GM12878 (cell line): Measurements from ENCODE around the gene SUPT3H. TPM values are rescaled to one million over a fixed set of nuclear protein-coding genes. Genes with fewer than 3 reads are reported as not detected.

ENCODE experiments used
- ATAC-seq: fragments of 200-7000 bp; cut with Tn5 transposase; 3 replicates; pipeline ENCODE4 v1.9.1; 2020; ENCODE audit warnings: mild to moderate bottlenecking, moderate library complexity
- BruUV-seq: library from RNA; stranded (reverse); fragments of 400-500 nt; replicated peaks from 2 replicates; lab custom pipeline; 2021; lab: Mats Ljungman, UMichigan
- CTCF ChIA-PET: fragments of 300-600 bp; sonication (Branson Sonifier 250); formaldehyde crosslinking; extraction: SDS; loops from one replicate; lab custom pipeline; 2021; ENCODE audit warnings: inconsistent platforms; lab: Yijun Ruan, JAX
- POLR2A ChIA-PET: fragments of 350-600 bp; formaldehyde crosslinking; extraction: SDS; loops from one replicate; lab custom pipeline; 2021; ENCODE audit warnings: inconsistent platforms; lab: Charles Lee
- RAD21 ChIA-PET: fragments of 300-600 bp; sonication (Branson Sonifier 250); formaldehyde crosslinking; loops from one replicate; lab custom pipeline; 2023; ENCODE audit warnings: antibody characterized with exemption; ENCODE audit not compliant: unreplicated experiment; lab: Charles Lee
- SMC1A ChIA-PET: fragments of 300-600 bp; sonication (Branson Sonifier 250); formaldehyde crosslinking; loops from one replicate; lab custom pipeline; 2023; ENCODE audit not compliant: unreplicated experiment, uncharacterized antibody; lab: Charles Lee
- DNase-seq: peaks from one replicate; pipeline ENCODE4 v3.0.0-alpha.2; 2011; ENCODE audit warnings: low read depth, low spot score
- FAIRE-seq: peaks from 3 replicates; lab custom pipeline; 2011; peaks lifted over from hg19 to GRCh38; lab: Jason Lieb, UNC
- H2AFZ ChIP-seq: 2 replicates; pipeline ENCODE4 v1.6.0; 2011; ENCODE audit warnings: low read depth, low read length, control low read depth; ENCODE audit not compliant: control insufficient read depth
- H3K27ac ChIP-seq: 2 replicates; pipeline ENCODE4 v1.5.1; 2011; ENCODE audit warnings: control low read depth; ENCODE audit not compliant: control insufficient read depth, insufficient read depth
- H3K27me3 ChIP-seq, 2 experiments: replicated peaks in 1 of 2; 2 replicates each; pipeline versions ENCODE4 v1.6.0 to v1.6.1; 2011; ENCODE audit warnings: low read length in 1 of 2; ENCODE audit not compliant: control insufficient read depth in 2 of 2, insufficient read depth in 2 of 2
- H3K36me3 ChIP-seq, 2 experiments: 2 replicates each; pipeline ENCODE4 v1.5.1; 2011; ENCODE audit warnings: low read length in 1 of 2; ENCODE audit not compliant: control insufficient read depth in 2 of 2, insufficient read depth in 2 of 2
- H3K4me1 ChIP-seq: 2 replicates; pipeline ENCODE4 v1.6.1; 2011; ENCODE audit warnings: mild to moderate bottlenecking, low read length, moderate library complexity, mixed read lengths; ENCODE audit not compliant: control insufficient read depth, insufficient read depth
- H3K4me2 ChIP-seq: 2 replicates; pipeline ENCODE4 v1.6.0; 2011; ENCODE audit warnings: control low read depth; ENCODE audit not compliant: control insufficient read depth, insufficient read depth
- H3K4me3 ChIP-seq: fragments of 200-600 bp; sonication (generic); 2 replicates; pipeline ENCODE4 v1.5.1; 2016
- H3K79me2 ChIP-seq: 2 replicates; pipeline ENCODE4 v1.6.0; 2011; ENCODE audit warnings: low read length; ENCODE audit not compliant: control insufficient read depth, insufficient read depth
- H3K9ac ChIP-seq: 2 replicates; pipeline ENCODE4 v1.8.0; 2011; ENCODE audit warnings: low read length, control low read depth, mixed read lengths; ENCODE audit not compliant: control insufficient read depth, insufficient read depth
- H3K9me3 ChIP-seq: replicated peaks from 3 replicates; pipeline ENCODE4 v1.5.1; 2011; ENCODE audit warnings: mild to moderate bottlenecking, low read length; ENCODE audit not compliant: control insufficient read depth, insufficient read depth
- H4K20me1 ChIP-seq: 2 replicates; pipeline ENCODE4 v1.6.0; 2011; ENCODE audit not compliant: control insufficient read depth, insufficient read depth
- BCL11A ChIP-seq: IDR thresholded peaks from 2 replicates; pipeline ENCODE4 v1.6.1; 2011; ENCODE audit warnings: low read depth, low read length
- CHD4 ChIP-seq: fragments of 200-600 bp; sonication (generic); IDR thresholded peaks from 2 replicates; pipeline ENCODE4 v1.6.1; 2016; ENCODE audit warnings: mild to moderate bottlenecking
- CREB1 ChIP-seq: IDR thresholded peaks from 2 replicates; pipeline ENCODE4 v1.6.1; 2012; ENCODE audit warnings: low read depth, mild to moderate bottlenecking, inconsistent platforms
- EZH2 ChIP-seq: IDR thresholded peaks from 2 replicates; pipeline ENCODE4 v1.6.1; 2012; ENCODE audit warnings: low read depth, mild to moderate bottlenecking, control low read depth, inconsistent platforms, low read length, borderline replicate concordance; ENCODE audit not compliant: control insufficient read depth
- RAD21 ChIP-seq: IDR thresholded peaks from 2 replicates; pipeline ENCODE4 v1.6.1; 2011; ENCODE audit warnings: mild to moderate bottlenecking, low read depth, low read length, moderate library complexity; ENCODE audit not compliant: insufficient read depth
- STAT3 ChIP-seq: IDR thresholded peaks from 2 replicates; pipeline ENCODE4 v1.6.1; 2011; ENCODE audit warnings: low read depth, low read length, improper control_type of control experiment
- WGBS: methylation state at CpG from one replicate; pipeline ENCODE4 v1.1.6; 2016; ENCODE audit warnings: low lambda C conversion rate; ENCODE audit not compliant: insufficient replicate concordance, insufficient coverage; ENCODE audit errors: missing lambda C conversion rate; 5-methylcytosine and 5-hydroxymethylcytosine counted together
- in situ Hi-C: fragments of 300-500 bp; cut with MboI; formaldehyde crosslinking; loops from 9 replicates; pipeline ENCODE4 v1.14.3; 2018; ENCODE audit warnings: mixed read lengths
- intact Hi-C: fragments of 100-400 bp; cut with micrococcal nuclease; formaldehyde crosslinking; loops from one replicate; pipeline ENCODE4 v1.14.2; 2022; ENCODE audit not compliant: unreplicated experiment
- polyA plus RNA-seq, 11 experiments: library from polyadenylated mRNA; depleted of rRNA in 4 of 11; unstranded in 6 of 11; stranded (reverse) in 5 of 11; fragments of >200 nt; fragmentation: Nextera tagmentation in 4 of 11; fragmentation: Illumina TruSeq in 1 of 11; extraction: Ambion mirVana in 4 of 11; extraction: Trizol in 1 of 11; gene quantifications; 1 replicate in 1 of 11; 2 replicates in 10 of 11; pipeline versions ENCODE4 v1.2.1 to v1.2.3, GENCODE V29; 2011 to 2016; ENCODE audit warnings: inconsistent platforms in 2 of 11, missing spikeins in 2 of 11, low read depth in 1 of 11
- total RNA-seq, 4 experiments: library from RNA; depleted of rRNA in 3 of 4; stranded (reverse); fragments of >200 nt in 3 of 4; fragmentation: Illumina TruSeq in 1 of 4; extraction: Trizol in 1 of 4; gene quantifications; 2 replicates each; pipeline versions ENCODE4 v1.2.1 to v1.2.3, GENCODE V29; 2013 to 2021
- TF ChIP-seq, protein P1 (sequence below): IDR thresholded peaks from 2 replicates; pipeline ENCODE4 v1.6.1; 2012; ENCODE audit warnings: low read depth, low read length, improper control_type of control experiment
- TF ChIP-seq, protein P2 (sequence below): fragments of 450-650 bp; conservative IDR thresholded peaks from 2 replicates; pipeline ENCODE4 v1.6.1; 2017; ENCODE audit warnings: mild to moderate bottlenecking, moderate library complexity
- TF ChIP-seq, protein P3 (sequence below): IDR thresholded peaks from 2 replicates; pipeline ENCODE4 v1.6.1; 2012; ENCODE audit warnings: improper control_type of control experiment, low read depth, low read length; ENCODE audit not compliant: insufficient replicate concordance

SUPT3H gene
- total and polyA plus RNA-seq, 10 of the 15 experiments (the other 5 are each of a cell fraction or from before 2014, with no cell fraction given), result 0.51 to 3.7 (median 2.0) TPM

DNA sequence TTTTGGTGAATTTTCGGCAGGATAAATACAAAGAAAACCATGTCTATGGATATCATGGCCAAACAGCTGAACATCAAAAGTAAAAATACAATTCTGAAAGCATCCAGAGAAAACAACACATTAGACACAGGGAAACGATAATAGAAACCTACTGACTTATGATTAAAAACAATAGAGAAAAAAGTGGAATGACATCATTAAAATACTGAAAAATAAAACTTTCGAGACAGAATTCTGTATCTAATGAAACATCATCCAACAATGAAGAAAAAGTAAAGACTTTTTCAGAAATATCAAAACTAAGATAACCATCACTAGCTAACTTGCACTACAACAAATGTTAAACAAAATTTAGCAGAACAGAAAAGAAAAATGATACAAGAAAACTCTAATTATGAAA is 434.2 kb downstream of the SUPT3H start:
- no peaks in the 10 kb centered on the region for H3K4me1 ChIP-seq
- H3K9me3 ChIP-seq, result no peaks in the 10 kb centered on the region; the same call in 2 of the 3 replicates
- ChIA-PET POLR2A (no interaction called here), CTCF (no interaction called here), RAD21 (interaction anchor here (1.0 kb wide), 1 partner anchor 10 kb away, joined by 3 read pairs; no protein-coding TSS in a partner anchor), SMC1A (no interaction called here)
- no peak overlapping the region for H3K4me2 ChIP-seq
- H3K27me3 ChIP-seq, result no peaks in the 10 kb centered on the region
- WGBS, result 30% methylated on average over 3 of the region's 3 CpGs
- no peaks in the 10 kb centered on the region for H3K36me3 ChIP-seq
- H3K4me3 ChIP-seq, result no peak overlapping the region
- in situ Hi-C loops, result no loop called here
- no peak overlapping the region for H3K27ac ChIP-seq
- TF ChIP-seq BCL11A, result no peak
- no peak for TF ChIP-seq RAD21
- no peaks in the 10 kb centered on the region for H4K20me1 ChIP-seq
- no peaks in the 10 kb centered on the region for H3K79me2 ChIP-seq
- FAIRE-seq (no peak), DNase-seq (no peak), ATAC-seq (no peak)
- no TSS peak for BruUV-seq
- H3K9ac ChIP-seq, result no peak overlapping the region
- H2AFZ ChIP-seq, result no peak overlapping the region
- intact Hi-C loops, result no loop called here

DNA sequence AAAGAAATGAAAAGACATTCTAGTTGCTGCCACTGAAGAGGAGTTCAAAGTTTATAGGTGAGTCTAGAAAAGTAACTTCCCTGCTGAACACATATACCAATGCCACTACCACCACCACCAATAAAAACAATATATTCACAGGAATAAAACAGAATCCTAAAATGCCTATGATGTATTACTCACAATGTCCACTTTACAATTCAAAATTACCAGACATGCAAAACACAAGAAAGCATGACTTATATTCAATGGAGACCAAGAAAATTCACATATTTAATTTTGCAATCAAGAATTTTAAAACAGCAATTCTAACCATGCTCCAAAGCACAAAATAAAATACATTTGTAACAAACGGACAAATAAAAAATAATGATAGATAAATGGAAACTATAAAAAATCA is 434.9 kb downstream of the SUPT3H start:
- CTCF ChIA-PET, result no interaction called here
- Histone ChIP-seq H3K27me3 (no peaks in the 10 kb centered on the region), H2AFZ (no peak overlapping the region), H3K4me3 (no peak overlapping the region), H3K4me2 (no peak overlapping the region), H3K9ac (no peak overlapping the region), H3K27ac (no peak overlapping the region), H4K20me1 (no peaks in the 10 kb centered on the region), H3K79me2 (no peaks in the 10 kb centered on the region), H3K9me3 (no peaks in the 10 kb centered on the region; the same call in 2 of the 3 replicates), H3K36me3 (no peaks in the 10 kb centered on the region), H3K4me1 (no peaks in the 10 kb centered on the region)
- BruUV-seq, result no TSS peak
- POLR2A ChIA-PET, result no interaction called here
- RAD21 ChIA-PET, result no interaction called here
- no peak for DNase-seq
- 68% methylated on average over 1 of the region's 1 CpG for WGBS
- intact Hi-C loops, result no loop called here
- SMC1A ChIA-PET, result no interaction called here
- ATAC-seq, result no peak
- FAIRE-seq, result no peak
- in situ Hi-C loops, result no loop called here
- TF ChIP-seq CREB1 (no peak), CHD4 (no peak), STAT3 (no peak), EZH2 (no peak)
- TF ChIP-seq, protein P1, sequence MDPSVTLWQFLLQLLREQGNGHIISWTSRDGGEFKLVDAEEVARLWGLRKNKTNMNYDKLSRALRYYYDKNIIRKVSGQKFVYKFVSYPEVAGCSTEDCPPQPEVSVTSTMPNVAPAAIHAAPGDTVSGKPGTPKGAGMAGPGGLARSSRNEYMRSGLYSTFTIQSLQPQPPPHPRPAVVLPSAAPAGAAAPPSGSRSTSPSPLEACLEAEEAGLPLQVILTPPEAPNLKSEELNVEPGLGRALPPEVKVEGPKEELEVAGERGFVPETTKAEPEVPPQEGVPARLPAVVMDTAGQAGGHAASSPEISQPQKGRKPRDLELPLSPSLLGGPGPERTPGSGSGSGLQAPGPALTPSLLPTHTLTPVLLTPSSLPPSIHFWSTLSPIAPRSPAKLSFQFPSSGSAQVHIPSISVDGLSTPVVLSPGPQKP, result no peak
- TF ChIP-seq, protein P2, sequence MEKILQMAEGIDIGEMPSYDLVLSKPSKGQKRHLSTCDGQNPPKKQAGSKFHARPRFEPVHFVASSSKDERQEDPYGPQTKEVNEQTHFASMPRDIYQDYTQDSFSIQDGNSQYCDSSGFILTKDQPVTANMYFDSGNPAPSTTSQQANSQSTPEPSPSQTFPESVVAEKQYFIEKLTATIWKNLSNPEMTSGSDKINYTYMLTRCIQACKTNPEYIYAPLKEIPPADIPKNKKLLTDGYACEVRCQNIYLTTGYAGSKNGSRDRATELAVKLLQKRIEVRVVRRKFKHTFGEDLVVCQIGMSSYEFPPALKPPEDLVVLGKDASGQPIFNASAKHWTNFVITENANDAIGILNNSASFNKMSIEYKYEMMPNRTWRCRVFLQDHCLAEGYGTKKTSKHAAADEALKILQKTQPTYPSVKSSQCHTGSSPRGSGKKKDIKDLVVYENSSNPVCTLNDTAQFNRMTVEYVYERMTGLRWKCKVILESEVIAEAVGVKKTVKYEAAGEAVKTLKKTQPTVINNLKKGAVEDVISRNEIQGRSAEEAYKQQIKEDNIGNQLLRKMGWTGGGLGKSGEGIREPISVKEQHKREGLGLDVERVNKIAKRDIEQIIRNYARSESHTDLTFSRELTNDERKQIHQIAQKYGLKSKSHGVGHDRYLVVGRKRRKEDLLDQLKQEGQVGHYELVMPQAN, result no peak
- TF ChIP-seq, protein P3, sequence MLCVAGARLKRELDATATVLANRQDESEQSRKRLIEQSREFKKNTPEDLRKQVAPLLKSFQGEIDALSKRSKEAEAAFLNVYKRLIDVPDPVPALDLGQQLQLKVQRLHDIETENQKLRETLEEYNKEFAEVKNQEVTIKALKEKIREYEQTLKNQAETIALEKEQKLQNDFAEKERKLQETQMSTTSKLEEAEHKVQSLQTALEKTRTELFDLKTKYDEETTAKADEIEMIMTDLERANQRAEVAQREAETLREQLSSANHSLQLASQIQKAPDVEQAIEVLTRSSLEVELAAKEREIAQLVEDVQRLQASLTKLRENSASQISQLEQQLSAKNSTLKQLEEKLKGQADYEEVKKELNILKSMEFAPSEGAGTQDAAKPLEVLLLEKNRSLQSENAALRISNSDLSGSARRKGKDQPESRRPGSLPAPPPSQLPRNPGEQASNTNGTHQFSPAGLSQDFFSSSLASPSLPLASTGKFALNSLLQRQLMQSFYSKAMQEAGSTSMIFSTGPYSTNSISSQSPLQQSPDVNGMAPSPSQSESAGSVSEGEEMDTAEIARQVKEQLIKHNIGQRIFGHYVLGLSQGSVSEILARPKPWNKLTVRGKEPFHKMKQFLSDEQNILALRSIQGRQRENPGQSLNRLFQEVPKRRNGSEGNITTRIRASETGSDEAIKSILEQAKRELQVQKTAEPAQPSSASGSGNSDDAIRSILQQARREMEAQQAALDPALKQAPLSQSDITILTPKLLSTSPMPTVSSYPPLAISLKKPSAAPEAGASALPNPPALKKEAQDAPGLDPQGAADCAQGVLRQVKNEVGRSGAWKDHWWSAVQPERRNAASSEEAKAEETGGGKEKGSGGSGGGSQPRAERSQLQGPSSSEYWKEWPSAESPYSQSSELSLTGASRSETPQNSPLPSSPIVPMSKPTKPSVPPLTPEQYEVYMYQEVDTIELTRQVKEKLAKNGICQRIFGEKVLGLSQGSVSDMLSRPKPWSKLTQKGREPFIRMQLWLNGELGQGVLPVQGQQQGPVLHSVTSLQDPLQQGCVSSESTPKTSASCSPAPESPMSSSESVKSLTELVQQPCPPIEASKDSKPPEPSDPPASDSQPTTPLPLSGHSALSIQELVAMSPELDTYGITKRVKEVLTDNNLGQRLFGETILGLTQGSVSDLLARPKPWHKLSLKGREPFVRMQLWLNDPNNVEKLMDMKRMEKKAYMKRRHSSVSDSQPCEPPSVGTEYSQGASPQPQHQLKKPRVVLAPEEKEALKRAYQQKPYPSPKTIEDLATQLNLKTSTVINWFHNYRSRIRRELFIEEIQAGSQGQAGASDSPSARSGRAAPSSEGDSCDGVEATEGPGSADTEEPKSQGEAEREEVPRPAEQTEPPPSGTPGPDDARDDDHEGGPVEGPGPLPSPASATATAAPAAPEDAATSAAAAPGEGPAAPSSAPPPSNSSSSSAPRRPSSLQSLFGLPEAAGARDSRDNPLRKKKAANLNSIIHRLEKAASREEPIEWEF, result no peak
